ENCODE results near the gene TMEM88.

The TMEM88 gene

GRCh38 chr17:7833011-7833794 is 21.7 kb upstream of the TMEM88 start:
- DNase-seq: no peak

DNA sequence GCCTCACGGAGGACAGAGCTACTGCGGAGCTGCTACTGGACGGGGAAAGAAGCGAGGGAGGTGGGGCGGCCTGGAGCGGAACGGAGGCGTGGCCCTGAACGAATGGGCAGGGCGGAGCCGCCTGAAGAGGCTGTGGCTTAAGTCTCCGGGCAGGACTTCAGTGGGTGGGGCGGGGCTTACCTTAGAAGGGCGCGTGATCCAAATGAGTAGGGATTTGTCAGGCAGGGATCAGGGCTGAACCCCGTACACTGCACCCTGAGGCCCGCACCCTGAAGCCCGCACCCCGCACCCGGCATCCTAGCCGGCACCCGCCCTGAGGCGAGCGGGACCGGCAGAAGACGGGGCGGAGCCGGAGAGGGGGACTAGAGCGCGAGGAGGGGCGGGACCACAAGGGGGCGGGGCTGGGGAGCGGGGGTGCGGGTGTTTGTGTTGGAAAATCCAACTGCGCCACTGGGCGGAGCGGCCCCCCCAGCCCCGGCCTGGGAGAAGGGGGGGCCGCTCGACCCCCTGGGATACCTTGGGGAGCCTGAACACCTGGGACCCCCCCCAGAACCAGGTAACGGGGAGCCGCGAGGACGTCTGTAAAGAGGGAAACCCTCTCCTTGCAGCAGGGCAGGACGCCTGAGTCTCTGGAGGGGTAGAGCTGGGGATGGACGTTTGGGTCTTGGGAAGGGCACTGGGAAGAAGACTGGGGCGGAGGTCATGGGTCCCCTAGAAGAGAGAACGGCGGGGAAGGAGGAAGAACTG is 20.9 kb upstream of the TMEM88 start, which contains the start of gene KDM6B:
Gene KDM6B, plus strand, starts transcription at position 423 of the 747 bp plus-strand sequence. CDS start 11,338 bp downstream, outside the sequence.
- peak; percentile 13 for DNase-seq

DNA sequence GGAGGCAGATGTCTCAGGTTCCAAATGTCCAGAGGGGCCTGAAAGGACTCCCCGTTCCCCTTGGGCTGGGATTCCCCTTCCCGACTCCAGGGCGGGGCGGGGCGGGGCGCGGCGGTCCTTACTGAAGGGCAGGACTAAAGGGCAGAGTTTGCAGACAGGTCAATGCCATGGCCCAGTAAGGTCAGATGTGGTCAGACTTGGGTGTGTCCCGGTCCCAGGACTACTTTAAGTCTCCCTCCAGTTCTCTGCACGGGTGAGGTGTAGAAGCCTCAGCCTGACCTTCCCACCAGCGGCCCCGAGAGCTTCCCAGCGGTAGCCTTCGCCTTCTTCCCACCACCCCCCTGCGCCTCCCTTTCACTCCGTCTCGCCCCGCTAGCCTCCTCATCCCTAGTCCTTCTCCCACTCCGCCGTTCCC is 20.3 kb upstream of the TMEM88 start:
- no peak for DNase-seq

GRCh38 chr17:7834957-7835813 is 19.7 kb upstream of the TMEM88 start:
- peak; percentile 75 for DNase-seq

- DNase-seq: no peak
Measured at GRCh38 chr17:7835814-7836595, 18.9 kb upstream of the TMEM88 start.

GRCh38 chr17:7836596-7837407 is 18.1 kb upstream of the TMEM88 start:
- peak; percentile 32 for DNase-seq

GRCh38 chr17:7837408-7838088 is 17.3 kb upstream of the TMEM88 start:
- DNase-seq: no peak

DNA sequence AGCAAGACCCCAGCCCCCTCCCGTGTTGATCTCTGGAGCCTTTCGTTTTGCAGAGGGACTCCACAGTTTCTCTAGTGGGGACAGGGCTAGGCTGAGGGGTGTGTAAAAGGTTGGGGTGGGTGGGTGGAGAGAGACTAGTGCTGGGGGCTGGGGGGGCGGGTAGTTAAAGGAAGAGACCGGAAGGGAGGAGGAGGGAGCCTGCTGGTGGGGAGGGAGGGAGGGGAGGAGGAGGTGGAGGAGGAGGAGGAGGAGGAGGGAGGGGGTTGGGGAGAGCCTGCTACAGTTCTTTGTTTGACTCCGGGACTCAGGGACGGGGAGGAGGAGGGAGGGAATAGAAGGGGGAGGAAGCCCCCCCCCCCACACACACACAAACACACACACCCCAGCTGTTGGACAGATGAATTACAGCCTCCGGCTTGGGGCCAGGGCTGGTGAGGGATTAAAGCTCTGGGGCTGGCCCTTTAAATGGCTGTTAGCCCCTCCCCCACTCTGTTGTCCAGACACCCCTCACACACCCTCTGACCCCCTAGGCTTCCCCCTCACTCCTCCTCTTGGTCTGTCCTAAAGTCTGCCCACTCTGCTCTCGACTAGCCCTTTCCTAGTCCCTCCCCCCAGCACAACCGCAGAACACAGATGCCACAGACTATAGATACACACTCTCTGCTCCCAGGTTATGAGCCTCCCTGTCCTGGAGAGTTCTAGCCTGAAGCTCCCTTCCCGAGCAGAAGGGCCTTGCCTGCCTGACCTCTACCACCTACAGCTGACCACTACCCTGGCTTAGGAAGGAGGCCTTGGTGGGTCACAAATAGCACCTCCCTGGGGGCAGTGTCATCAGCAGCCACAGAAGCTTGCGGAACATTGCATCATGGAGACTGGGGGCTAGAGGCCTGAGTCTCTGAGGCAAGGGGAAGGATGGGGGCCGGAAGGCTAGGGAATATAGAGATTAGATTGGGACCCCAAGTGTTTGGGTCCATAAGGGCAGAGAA is 16.5 kb upstream of the TMEM88 start:
- no peak for DNase-seq

DNA sequence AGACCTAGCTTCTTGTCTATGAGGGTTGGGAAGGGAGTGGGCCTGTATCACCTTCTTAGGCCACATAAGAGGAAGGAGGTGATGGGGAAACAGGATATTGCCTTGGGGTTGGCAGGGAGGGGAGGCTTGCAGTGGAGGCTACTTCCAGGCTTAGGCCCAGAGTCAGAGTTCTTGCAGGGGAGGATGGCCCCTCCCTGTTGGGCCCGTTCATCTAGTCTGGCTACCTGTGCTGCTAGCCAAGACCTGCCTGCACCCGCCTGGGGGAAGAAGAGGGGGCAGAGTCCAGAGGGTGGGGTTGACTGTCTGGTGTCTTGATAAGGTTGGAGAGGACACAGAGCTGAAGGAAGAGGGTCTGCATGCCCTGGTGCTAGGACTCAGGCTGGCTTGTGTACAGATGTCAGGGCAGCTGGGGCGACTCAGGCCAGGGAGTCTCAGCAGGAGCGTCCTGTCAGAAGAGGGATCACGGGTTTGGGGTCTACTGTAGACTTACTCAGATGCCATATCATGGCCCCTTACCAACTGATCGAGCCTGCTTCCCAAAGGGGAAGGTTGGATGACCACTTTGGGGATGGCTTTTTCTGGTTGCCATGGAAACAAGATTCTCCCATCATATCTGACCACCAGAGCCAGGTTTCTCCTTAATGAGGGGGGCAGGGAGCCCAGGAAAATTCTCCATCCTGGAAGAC is 15.5 kb upstream of the TMEM88 start:
- DNase-seq: no peak

DNA sequence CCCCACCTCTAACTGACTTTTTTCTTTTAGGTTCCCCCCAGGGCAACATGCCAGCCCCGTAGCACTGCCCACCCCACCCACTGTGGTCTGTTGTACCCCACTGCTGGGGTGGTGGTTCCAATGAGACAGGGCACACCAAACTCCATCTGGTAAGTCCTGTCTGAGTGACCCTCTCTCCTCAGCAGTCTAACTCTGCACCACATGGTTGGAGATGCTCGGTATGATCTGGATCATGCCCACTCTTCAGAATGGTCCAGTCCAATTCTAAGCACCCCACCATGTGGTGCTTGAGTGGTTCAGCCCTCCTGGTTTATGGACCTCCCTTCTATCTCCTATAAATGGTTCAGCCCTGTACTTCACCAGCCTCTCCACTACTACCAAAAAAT is 15.0 kb upstream of the TMEM88 start:
- DNase-seq: no peak

DNA sequence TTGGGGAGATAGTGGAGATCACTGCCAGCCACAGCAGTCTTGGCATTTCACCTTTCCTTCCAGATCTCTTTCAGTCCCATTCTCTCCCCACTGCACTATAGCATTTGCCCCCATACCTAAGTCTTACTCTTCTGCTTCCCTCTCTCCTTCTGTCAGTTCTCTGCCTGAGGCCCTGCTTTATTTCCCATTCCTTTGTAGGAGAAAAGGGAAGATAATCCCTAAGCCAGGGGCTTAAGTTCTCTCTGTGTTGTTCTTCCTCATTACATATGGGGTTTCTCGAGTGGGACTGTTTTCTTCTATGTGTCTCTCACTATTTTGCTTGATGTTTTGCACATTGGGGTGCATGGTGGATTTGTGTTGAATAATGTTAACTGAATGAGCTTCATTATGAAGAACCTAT is 14.4 kb upstream of the TMEM88 start:
- DNase-seq: no peak

DNA sequence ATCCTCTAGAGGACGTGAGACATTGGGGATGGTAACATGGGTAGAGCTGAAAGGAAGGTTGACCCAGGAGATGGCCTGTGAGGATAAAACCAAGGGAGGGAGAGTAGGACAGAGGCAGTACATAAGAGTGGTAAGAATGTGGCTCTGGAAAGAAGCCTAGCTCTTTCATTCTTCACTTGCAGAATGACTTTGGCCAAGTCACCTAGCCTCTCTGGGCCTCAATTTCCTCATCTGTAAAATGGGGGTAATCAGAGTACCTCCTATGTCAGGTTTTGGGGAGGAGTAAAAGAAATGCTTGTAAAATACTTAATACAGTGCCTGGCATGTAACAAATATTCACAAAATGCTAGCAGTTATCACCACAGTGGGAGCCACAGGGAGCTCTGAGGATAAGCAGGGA is 14.0 kb upstream of the TMEM88 start:
- DNase-seq: no peak

- no peak for DNase-seq
Measured at GRCh38 chr17:7841396-7841914, 13.4 kb upstream of the TMEM88 start.

DNA sequence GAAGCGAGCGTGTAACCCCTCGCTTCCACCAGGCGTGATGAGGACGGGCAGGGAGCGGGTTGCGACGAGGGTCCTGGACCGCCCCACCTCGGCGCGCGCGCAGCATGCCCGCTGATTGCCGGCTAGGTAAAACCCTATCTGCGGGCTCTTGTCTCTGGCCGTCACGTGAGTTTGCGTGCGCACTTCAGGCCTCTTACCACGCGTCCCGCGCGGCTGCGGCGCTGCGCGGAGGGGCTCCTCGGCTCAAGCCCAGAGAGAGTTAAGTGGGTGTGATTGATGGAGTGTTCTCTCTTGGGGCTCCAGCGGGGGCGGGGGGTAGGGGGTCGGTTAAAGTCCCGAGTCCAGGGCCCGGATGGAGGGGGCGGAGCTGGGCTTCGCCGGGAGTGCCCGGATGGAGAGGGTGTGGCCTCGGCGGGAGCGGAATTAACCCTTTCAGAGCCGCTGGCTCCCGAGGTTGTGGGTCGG is 12.9 kb upstream of the TMEM88 start:
- no peak for DNase-seq

- no peak for DNase-seq
Measured at GRCh38 chr17:7842380-7843256, 12.2 kb upstream of the TMEM88 start.

DNA sequence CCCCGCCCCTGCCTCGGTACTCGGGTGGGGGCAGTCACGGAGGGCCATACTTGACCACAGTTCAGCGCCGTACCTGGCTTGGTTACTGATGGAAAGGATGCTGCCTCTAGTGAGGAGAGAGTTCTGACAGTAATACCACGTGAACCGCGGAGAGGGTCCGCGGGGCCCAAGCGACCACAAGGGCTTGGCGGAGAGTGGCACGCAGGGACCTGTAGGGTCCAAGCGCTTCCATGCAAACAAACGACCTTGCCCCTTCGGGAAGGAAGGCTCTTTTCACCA is 11.7 kb upstream of the TMEM88 start:
- no peak for DNase-seq

GRCh38 chr17:7843536-7844291 is 11.2 kb upstream of the TMEM88 start:
- no peak for DNase-seq

Measured in NCI-H2081 treated with DMSO at 0.1 percent for 48 hours (cell line).